IPS-18a (cell line): ENCODE data around the gene GNAT1.

Experiments
- H3K27ac ChIP-seq: one replicate; pipeline ENCODE4 v1.5.1; 2013; ENCODE audit warnings: low read length
- H3K27me3 ChIP-seq: one replicate; pipeline ENCODE4 v1.6.1; 2013; ENCODE audit warnings: mild to moderate bottlenecking, low read length; ENCODE audit not compliant: control insufficient read depth, insufficient read depth
- H3K36me3 ChIP-seq: one replicate; pipeline ENCODE4 v1.6.1; 2013; ENCODE audit warnings: low read depth, low read length; ENCODE audit not compliant: control insufficient read depth
- H3K4me1 ChIP-seq: one replicate; pipeline ENCODE4 v1.6.1; 2013; ENCODE audit warnings: low read depth, low read length; ENCODE audit not compliant: control insufficient read depth
- H3K4me3 ChIP-seq: one replicate; pipeline ENCODE4 v1.5.1; 2013; ENCODE audit warnings: low read length
- H3K9ac ChIP-seq: one replicate; pipeline ENCODE4 v1.6.1; 2013; ENCODE audit warnings: mild to moderate bottlenecking, low read length, moderate library complexity
- H3K9me3 ChIP-seq: one replicate; pipeline ENCODE4 v1.6.1; 2013; ENCODE audit warnings: low read depth, low read length; ENCODE audit not compliant: control insufficient read depth

GNAT1 gene

DNA sequence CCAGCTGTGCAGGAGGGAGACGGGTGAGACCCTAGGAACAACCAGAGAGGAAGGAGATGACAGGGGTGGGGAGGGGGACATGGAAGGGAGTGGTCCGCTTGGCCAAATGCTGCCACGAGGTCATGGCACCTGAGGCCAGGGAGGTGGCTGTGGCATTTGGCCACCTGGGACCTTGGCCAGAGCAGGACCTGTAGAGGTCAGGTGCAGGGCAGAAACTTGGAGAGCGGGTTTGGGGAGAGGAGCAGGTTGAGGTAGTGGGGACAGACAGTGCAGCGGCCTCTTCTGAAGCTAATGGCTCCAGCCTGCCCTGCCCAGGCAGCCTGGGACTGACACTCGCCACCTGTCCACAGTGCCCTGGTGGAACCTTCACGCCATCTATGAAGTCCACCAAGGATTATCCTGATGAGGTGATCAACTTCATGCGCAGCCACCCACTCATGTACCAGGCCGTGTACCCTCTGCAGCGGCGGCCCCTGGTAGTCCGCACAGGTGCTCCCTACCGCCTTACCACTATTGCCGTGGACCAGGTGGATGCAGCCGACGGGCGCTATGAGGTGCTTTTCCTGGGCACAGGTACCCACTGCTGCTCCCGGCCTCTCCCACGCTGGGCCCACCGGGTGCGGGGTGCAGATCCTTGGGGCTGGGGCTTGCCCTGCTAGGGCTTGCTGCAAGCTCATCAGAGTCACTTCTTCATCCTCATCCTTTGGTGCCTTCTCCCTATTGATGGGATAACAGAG, 7.0 kb upstream of the GNAT1 start:
- H3K27me3 ChIP-seq = no peaks in the 10 kb centered on the region

DNA sequence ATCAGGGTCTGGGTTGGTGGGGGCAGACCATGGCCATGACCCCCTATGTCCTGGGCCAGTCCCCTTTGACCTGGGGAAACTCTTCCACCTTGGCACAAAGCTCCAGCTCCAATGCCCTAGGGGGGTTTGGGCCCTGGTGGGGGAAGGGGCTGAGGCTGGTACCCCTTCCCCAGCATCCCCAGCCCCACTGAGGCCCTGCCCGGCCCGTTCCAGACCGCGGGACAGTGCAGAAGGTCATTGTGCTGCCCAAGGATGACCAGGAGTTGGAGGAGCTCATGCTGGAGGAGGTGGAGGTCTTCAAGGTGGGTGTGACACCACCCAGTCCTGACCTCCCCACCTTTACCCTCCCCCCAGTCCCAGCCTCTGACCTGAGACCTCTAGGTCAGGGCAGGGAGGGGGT, 6.2 kb upstream of the GNAT1 start:
- Histone ChIP-seq H3K4me1 (no peaks in the 10 kb centered on the region), H3K4me3 (no peak overlapping the region), H3K9ac (no peak overlapping the region), H3K27me3 (no peaks in the 10 kb centered on the region), H3K27ac (no peak overlapping the region), H3K36me3 (peaks cover 7% of the 10 kb centered on the region), H3K9me3 (no peaks in the 10 kb centered on the region)

More for the DNA sequence above, 7.0 kb upstream of the GNAT1 start:
- H3K27ac ChIP-seq = no peak overlapping the region
- no peak overlapping the region for H3K9ac ChIP-seq
- H3K4me3 ChIP-seq = no peak overlapping the region
- no peaks in the 10 kb centered on the region for H3K4me1 ChIP-seq
- H3K36me3 ChIP-seq = peaks cover 7% of the 10 kb centered on the region
- H3K9me3 ChIP-seq = no peaks in the 10 kb centered on the region

DNA sequence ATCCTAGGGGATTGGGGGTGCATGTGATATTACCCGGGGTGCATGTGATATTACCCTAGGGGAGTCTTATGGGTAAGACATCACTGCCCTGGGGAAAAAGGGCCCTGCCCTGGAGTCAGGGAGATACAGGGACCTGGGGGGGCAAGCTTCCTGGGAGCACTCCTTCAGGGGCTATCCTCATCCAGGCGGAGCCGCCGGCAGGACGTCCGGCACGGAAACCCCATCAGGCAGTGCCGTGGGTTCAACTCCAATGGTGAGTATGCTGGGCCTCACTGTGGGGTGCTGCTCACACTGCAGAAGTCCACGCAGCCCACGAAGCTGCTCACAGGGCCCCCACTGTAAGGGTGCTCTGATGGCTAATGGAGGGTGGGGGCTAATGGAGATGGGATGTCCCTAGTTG, 5.3 kb upstream of the GNAT1 start:
- Histone ChIP-seq H3K4me3 (no peak overlapping the region), H3K9ac (no peak overlapping the region), H3K36me3 (peaks cover 7% of the 10 kb centered on the region), H3K9me3 (no peaks in the 10 kb centered on the region), H3K27ac (no peak overlapping the region), H3K4me1 (no peaks in the 10 kb centered on the region), H3K27me3 (no peaks in the 10 kb centered on the region)

DNA sequence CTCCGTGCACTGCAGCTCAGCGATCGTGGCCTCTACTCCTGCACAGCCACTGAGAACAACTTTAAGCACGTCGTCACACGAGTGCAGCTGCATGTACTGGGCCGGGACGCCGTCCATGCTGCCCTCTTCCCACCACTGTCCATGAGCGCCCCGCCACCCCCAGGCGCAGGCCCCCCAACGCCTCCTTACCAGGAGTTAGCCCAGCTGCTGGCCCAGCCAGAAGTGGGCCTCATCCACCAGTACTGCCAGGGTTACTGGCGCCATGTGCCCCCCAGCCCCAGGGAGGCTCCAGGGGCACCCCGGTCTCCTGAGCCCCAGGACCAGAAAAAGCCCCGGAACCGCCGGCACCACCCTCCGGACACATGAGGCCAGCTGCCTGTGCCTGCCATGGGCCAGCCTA, 3.7 kb upstream of the GNAT1 start:
- Histone ChIP-seq H3K27me3 (no peaks in the 10 kb centered on the region), H3K9me3 (no peaks in the 10 kb centered on the region), H3K4me1 (no peaks in the 10 kb centered on the region), H3K9ac (no peak overlapping the region), H3K27ac (no peak overlapping the region), H3K36me3 (peaks cover 7% of the 10 kb centered on the region), H3K4me3 (no peak overlapping the region)

DNA sequence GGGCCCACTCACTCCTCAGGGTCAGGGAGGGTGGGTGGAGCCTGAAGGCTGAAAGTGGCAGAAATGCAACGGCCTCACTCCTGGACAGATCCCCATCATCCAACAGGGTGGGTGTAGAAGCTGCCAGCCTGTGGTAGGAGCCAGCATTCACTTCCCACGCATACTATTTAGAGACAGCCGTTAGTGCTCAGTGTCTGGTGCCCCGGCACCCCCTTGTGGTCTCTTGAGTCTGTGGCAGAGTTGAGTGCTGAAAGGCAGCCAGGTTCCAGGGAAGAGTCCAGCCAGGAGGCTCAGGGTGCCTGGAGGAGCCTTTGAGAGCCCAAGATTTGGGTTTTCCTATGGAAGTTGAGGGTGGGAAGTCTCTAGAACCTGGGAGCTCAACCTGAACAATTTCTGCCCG, 2.1 kb upstream of the GNAT1 start:
- peaks cover 6% of the 10 kb centered on the region for H3K27me3 ChIP-seq
- no peak overlapping the region for H3K9ac ChIP-seq
- H3K4me1 ChIP-seq = no peaks in the 10 kb centered on the region
- no peak overlapping the region for H3K4me3 ChIP-seq
- H3K36me3 ChIP-seq = peaks cover 7% of the 10 kb centered on the region
- H3K27ac ChIP-seq = no peak overlapping the region
- H3K9me3 ChIP-seq = no peaks in the 10 kb centered on the region

DNA sequence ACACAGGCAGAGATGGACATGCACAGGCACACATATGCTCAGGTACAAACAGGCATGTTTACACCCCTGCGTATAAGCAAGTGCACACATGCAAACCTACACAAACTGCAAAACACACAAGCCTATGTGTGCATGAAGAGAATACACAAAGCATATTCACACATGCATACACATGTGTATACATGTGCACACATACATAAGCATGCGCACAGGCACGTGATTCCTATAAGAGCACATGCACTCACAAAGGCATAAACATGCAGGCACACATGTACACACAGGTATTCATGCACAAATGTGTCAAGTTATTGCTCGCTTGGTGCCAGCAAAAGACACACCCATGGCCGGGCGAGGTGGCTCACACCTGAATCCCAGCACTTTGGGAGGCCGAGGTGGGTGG, 1.4 kb upstream of the GNAT1 start:
- Histone ChIP-seq H3K36me3 (peaks cover 7% of the 10 kb centered on the region), H3K27me3 (peaks cover 6% of the 10 kb centered on the region), H3K4me1 (no peaks in the 10 kb centered on the region), H3K27ac (no peak overlapping the region), H3K4me3 (no peak overlapping the region), H3K9me3 (no peaks in the 10 kb centered on the region), H3K9ac (no peak overlapping the region)

DNA sequence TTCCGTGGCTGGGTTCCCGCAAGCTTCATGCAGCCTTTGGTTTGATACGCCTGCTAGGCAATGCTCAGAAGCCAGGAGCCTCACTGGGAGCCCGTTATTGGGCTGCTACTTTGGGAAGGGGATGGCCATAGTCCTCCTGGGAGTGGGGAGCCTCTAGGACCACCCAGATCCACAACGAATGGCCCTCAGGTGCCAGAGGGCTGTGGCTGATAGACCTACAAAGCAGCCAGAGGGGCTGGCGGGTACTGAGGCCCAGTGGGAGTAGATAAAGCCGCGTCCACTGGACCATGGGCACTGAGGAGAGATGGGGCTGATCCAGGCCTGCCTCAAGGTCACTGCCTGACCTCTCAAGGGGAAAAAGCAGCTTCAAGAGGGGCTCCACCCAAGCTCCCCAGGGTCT, 714 bp downstream of the GNAT1 start:
- Histone ChIP-seq H3K9ac (no peak overlapping the region), H3K4me1 (peaks cover 5% of the 10 kb centered on the region), H3K4me3 (no peak overlapping the region), H3K36me3 (no peaks in the 10 kb centered on the region), H3K27ac (no peak overlapping the region), H3K27me3 (peaks cover 6% of the 10 kb centered on the region), H3K9me3 (no peaks in the 10 kb centered on the region)

DNA sequence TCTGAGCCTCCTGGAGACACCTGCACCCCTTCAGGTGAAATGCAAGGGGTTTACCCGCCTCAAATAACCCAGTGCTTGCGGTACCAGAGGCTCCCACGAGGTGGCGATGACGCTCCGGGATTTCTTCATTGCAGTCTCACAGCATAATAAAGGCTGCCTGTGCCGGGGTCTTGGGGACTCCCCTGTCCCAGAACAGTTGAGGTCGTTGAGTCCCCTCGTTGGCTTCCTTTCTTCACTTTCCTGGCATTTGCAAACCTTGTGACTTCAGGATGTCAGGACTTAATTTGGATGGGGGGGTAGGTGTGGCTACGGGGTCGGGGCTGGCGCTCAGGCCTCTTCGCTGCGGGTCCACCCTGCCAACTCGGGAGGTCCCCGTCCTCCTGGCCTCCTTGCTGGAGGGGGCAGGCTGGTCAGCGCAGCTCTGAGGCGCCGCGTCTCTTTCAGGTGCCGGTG, 1.3 kb downstream of the GNAT1 start:
- H3K4me1 ChIP-seq = peaks cover 5% of the 10 kb centered on the region
- H3K36me3 ChIP-seq = no peaks in the 10 kb centered on the region
- H3K27me3 ChIP-seq = peaks cover 6% of the 10 kb centered on the region
- H3K9ac ChIP-seq = no peak overlapping the region
- H3K4me3 ChIP-seq = no peak overlapping the region
- no peak overlapping the region for H3K27ac ChIP-seq
- no peaks in the 10 kb centered on the region for H3K9me3 ChIP-seq

DNA sequence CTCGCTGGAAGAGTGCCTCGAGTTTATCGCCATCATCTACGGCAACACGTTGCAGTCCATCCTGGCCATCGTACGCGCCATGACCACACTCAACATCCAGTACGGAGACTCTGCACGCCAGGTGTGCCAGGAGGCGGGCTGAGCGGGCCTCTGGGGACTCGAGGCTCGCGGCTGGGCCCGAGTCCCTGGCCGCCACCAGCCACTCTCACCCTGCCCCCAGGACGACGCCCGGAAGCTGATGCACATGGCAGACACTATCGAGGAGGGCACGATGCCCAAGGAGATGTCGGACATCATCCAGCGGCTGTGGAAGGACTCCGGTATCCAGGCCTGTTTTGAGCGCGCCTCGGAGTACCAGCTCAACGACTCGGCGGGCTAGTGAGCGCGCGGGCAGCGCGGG, 1.9 kb downstream of the GNAT1 start:
- Histone ChIP-seq H3K36me3 (no peaks in the 10 kb centered on the region), H3K9me3 (no peaks in the 10 kb centered on the region), H3K27me3 (peaks cover 6% of the 10 kb centered on the region), H3K4me1 (peaks cover 5% of the 10 kb centered on the region), H3K9ac (no peak overlapping the region), H3K27ac (no peak overlapping the region), H3K4me3 (no peak overlapping the region)

DNA sequence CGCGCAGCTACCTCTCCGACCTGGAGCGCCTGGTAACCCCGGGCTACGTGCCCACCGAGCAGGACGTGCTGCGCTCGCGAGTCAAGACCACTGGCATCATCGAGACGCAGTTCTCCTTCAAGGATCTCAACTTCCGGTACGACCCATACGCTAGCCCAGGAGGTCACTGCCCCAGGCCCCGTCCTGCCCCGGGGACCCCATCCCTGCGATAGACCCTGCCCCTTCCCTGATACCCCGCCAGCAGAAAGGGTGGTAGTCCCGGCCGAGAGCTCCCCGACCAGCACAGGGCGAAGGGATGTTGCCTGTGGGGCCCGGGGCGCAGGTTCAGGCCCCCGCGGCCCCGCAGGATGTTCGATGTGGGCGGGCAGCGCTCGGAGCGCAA, 2.3 kb downstream of the GNAT1 start:
- Histone ChIP-seq H3K4me3 (no peak overlapping the region), H3K27ac (no peak overlapping the region), H3K27me3 (peaks cover 6% of the 10 kb centered on the region), H3K9me3 (no peaks in the 10 kb centered on the region), H3K9ac (no peak overlapping the region), H3K36me3 (no peaks in the 10 kb centered on the region), H3K4me1 (peaks cover 5% of the 10 kb centered on the region)

DNA sequence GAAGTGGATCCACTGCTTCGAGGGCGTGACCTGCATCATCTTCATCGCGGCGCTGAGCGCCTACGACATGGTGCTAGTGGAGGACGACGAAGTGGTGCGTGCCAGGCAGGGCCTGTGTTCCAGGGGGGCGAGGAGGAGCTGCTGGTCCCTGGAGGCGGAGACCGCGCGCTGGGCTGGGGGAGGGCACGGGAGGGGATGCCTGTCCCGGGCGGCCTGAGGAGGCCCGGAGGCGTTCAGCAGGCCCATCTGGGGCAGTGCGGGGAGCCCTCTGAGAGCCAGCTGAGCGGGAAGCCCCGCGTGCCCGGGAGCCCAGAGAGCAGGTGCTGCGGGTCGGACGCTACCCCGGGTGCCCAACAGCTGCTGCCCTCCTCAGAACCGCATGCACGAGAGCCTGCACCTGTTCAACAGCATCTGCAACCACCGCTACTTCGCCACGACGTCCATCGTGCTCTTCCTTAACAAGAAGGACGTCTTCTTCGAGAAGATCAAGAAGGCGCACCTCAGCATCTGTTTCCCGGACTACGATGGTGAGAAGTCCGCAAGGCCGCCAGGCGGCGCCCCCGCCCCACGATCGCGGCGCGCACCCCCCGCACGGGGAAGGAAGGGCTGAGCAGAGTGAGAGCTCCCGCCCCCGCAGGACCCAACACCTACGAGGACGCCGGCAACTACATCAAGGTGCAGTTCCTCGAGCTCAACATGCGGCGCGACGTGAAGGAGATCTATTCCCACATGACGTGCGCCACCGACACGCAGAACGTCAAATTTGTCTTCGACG, 2.9 kb downstream of the GNAT1 start:
- peak overlapping the region; percentile 27 for H3K4me3 ChIP-seq
- no peak overlapping the region for H3K9ac ChIP-seq
- H3K27me3 ChIP-seq = peaks cover 6% of the 10 kb centered on the region
- H3K27ac ChIP-seq = no peak overlapping the region
- H3K9me3 ChIP-seq = no peaks in the 10 kb centered on the region
- H3K36me3 ChIP-seq = no peaks in the 10 kb centered on the region
- peaks cover 5% of the 10 kb centered on the region for H3K4me1 ChIP-seq
